Measurements from ENCODE around the gene L3MBTL1.
A peak's percentile ranks its signal among the peaks of the same experiment; 100 is the strongest.
"Not testable (repeated sequence)": the region's sequence is repeated elsewhere in the genome, so short reads cannot be mapped to it uniquely, and the experiment has no call there.

L3MBTL1 gene

GRCh38 chr20:43584448-43585136, 77.1 kb downstream of the L3MBTL1 start:
- Histone ChIP-seq H3F3A (ENCODE audit: low read depth) (0 out of 2 replicates have a peak, but pooled peaks cover under 1% of the 10 kb centered on the region), H2AFZ (ENCODE audit: low read length) (no peak overlapping the region), H3K4me1 (ENCODE audit: insufficient read depth, low read length, poor library complexity, severe bottlenecking) (peaks cover 19% of the 10 kb centered on the region), H4K20me1 (ENCODE audit: insufficient read depth, low read length, poor library complexity, severe bottlenecking) (no peaks in the 10 kb centered on the region), H3K36me3 (ENCODE audit: insufficient read depth, low read length) (no peaks in the 10 kb centered on the region), H3K9ac (ENCODE audit: low read depth, low read length, poor library complexity, severe bottlenecking) (no peak overlapping the region), H3K9me3 (ENCODE audit: insufficient read depth, low read depth, low read length) (no peaks in the 10 kb centered on the region), H3K27me3 (ENCODE audit: insufficient read depth, low read length, poor library complexity, severe bottlenecking) (no peaks in the 10 kb centered on the region), H3K4me2 (ENCODE audit: low read depth, low read length, poor library complexity, severe bottlenecking) (no peak overlapping the region), H3K4me3 (ENCODE audit: low read length, poor library complexity, severe bottlenecking) (no peak overlapping the region), H3K79me2 (ENCODE audit: insufficient read depth, low read length) (no peaks in the 10 kb centered on the region), H3K9me2 (replicated peaks; ENCODE audit: low read depth, low read length) (no peaks in the 10 kb centered on the region)
- TF ChIP-seq EZH2phosphoT487 (IDR thresholded peaks at IDR 0.05; ENCODE audit: borderline replicate concordance): no peak
- TF ChIP-seq, protein P1, sequence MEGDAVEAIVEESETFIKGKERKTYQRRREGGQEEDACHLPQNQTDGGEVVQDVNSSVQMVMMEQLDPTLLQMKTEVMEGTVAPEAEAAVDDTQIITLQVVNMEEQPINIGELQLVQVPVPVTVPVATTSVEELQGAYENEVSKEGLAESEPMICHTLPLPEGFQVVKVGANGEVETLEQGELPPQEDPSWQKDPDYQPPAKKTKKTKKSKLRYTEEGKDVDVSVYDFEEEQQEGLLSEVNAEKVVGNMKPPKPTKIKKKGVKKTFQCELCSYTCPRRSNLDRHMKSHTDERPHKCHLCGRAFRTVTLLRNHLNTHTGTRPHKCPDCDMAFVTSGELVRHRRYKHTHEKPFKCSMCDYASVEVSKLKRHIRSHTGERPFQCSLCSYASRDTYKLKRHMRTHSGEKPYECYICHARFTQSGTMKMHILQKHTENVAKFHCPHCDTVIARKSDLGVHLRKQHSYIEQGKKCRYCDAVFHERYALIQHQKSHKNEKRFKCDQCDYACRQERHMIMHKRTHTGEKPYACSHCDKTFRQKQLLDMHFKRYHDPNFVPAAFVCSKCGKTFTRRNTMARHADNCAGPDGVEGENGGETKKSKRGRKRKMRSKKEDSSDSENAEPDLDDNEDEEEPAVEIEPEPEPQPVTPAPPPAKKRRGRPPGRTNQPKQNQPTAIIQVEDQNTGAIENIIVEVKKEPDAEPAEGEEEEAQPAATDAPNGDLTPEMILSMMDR (conservative IDR thresholded peaks at IDR 0.05; ENCODE audit: low read length): no peak

DNA sequence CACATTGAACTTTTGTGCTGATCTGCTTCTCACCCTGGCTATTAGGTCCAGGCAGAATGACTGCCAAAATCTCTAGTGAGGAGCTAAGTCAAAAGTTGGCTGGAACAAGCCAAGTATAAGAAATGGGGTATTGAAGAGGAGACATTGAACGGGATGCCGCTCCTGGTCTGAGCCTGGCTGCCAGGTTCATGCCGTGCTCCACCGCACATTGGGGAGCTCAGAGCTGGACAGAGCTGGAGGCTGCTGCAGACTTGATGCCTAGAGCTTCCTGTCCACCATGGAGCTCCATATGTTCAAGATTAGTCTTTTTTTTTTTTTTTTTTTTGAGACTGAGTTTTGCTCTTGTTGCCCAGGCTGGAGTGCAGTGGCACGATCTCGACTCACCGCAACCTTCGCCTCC, 79.1 kb downstream of the L3MBTL1 start:
- Histone ChIP-seq H3K4me2 (ENCODE audit: low read depth, low read length, poor library complexity, severe bottlenecking) (no peak overlapping the region), H3F3A (ENCODE audit: low read depth) (no peaks in the 10 kb centered on the region), H4K20me1 (ENCODE audit: insufficient read depth, low read length, poor library complexity, severe bottlenecking) (peaks cover 5% of the 10 kb centered on the region), H3K4me3 (ENCODE audit: low read length, poor library complexity, severe bottlenecking) (no peak overlapping the region), H3K9ac (ENCODE audit: low read depth, low read length, poor library complexity, severe bottlenecking) (no peak overlapping the region), H3K27me3 (ENCODE audit: insufficient read depth, low read length, poor library complexity, severe bottlenecking) (no peaks in the 10 kb centered on the region), H3K9me3 (ENCODE audit: insufficient read depth, low read depth, low read length) (no peaks in the 10 kb centered on the region), H3K9me2 (replicated peaks; ENCODE audit: low read depth, low read length) (no peaks in the 10 kb centered on the region), H3K36me3 (ENCODE audit: insufficient read depth, low read length) (no peaks in the 10 kb centered on the region), H3K4me1 (ENCODE audit: insufficient read depth, low read length, poor library complexity, severe bottlenecking) (peaks cover 23% of the 10 kb centered on the region), H2AFZ (ENCODE audit: low read length) (no peak overlapping the region), H3K79me2 (ENCODE audit: insufficient read depth, low read length) (peaks cover 6% of the 10 kb centered on the region; the same call in 1 of the 2 replicates)
- TF ChIP-seq, protein P1 (conservative IDR thresholded peaks at IDR 0.05; ENCODE audit: low read length): no peak
- no peak for TF ChIP-seq EZH2phosphoT487 (IDR thresholded peaks at IDR 0.05; ENCODE audit: borderline replicate concordance)

DNA sequence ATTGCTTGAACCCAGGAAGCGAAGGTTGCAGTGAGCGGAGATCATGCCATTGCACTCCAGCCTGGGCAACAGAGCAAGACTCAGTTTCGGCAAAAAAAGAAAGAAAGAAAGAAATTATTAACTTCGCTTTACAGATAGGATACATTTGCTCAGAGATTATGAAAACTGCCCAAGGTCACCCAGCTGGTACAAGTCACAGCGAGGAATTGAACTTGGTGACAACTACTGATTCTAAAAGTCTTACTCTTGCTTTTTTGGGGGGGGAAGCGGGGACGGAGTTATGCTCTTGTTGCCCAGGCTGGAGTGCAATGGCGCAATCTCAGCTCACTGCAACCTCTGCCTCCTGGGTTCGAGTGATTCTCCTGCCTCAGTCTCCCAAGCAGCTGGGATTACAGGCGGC, 81.0 kb downstream of the L3MBTL1 start:
- H3K4me2 ChIP-seq (ENCODE audit: low read depth, low read length, poor library complexity, severe bottlenecking); H3K4me3 ChIP-seq (ENCODE audit: low read length, poor library complexity, severe bottlenecking); H2AFZ ChIP-seq (ENCODE audit: low read length); H3K36me3 ChIP-seq (ENCODE audit: insufficient read depth, low read length); H3K9me2 ChIP-seq (replicated peaks; ENCODE audit: low read depth, low read length); H3K9ac ChIP-seq (ENCODE audit: low read depth, low read length, poor library complexity, severe bottlenecking); H4K20me1 ChIP-seq (ENCODE audit: insufficient read depth, low read length, poor library complexity, severe bottlenecking); H3K27me3 ChIP-seq (ENCODE audit: insufficient read depth, low read length, poor library complexity, severe bottlenecking); H3F3A ChIP-seq (ENCODE audit: low read depth); H3K9me3 ChIP-seq (ENCODE audit: insufficient read depth, low read depth, low read length): not testable (repeated sequence)
- Histone ChIP-seq H3K4me1 (ENCODE audit: insufficient read depth, low read length, poor library complexity, severe bottlenecking) (peaks cover 24% of the 10 kb centered on the region), H3K79me2 (ENCODE audit: insufficient read depth, low read length) (peaks cover 12% of the 10 kb centered on the region; the same call in 1 of the 2 replicates)

DNA sequence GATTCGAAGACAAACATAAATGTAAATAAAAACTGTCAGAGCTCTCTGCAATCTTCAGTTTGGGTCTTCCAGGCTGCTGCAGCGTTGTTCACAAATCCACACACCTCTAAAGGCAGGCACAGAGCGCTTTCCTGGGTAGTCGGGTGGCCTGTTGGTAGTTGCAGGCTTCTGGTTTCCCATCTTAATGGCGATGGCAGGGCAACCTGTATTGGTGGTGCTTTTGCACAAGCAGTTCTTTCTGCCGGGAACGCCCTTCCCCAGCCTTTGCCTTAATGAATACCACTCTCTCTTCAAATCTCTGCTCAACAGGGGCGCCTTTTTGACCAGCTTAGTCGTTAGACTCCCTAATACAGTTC, 82.5 kb downstream of the L3MBTL1 start:
- Histone ChIP-seq H3K36me3 (ENCODE audit: insufficient read depth, low read length) (no peaks in the 10 kb centered on the region), H3K4me2 (ENCODE audit: low read depth, low read length, poor library complexity, severe bottlenecking) (peak overlapping the region; percentile 96), H4K20me1 (ENCODE audit: insufficient read depth, low read length, poor library complexity, severe bottlenecking) (peaks cover 5% of the 10 kb centered on the region), H3K4me3 (ENCODE audit: low read length, poor library complexity, severe bottlenecking) (peak overlapping the region; percentile 98), H3K9me3 (ENCODE audit: insufficient read depth, low read depth, low read length) (no peaks in the 10 kb centered on the region), H3K4me1 (ENCODE audit: insufficient read depth, low read length, poor library complexity, severe bottlenecking) (peaks cover 17% of the 10 kb centered on the region), H3K79me2 (ENCODE audit: insufficient read depth, low read length) (peaks cover 14% of the 10 kb centered on the region; the same call in 1 of the 2 replicates), H3K9me2 (replicated peaks; ENCODE audit: low read depth, low read length) (no peaks in the 10 kb centered on the region), H3K9ac (ENCODE audit: low read depth, low read length, poor library complexity, severe bottlenecking) (peak overlapping the region; percentile 85), H3F3A (ENCODE audit: low read depth) (no peaks in the 10 kb centered on the region), H3K27me3 (ENCODE audit: insufficient read depth, low read length, poor library complexity, severe bottlenecking) (no peaks in the 10 kb centered on the region), H2AFZ (ENCODE audit: low read length) (peak overlapping the region; percentile 99)
- no peak for TF ChIP-seq EZH2phosphoT487 (IDR thresholded peaks at IDR 0.05; ENCODE audit: borderline replicate concordance)
- TF ChIP-seq, protein P1 (conservative IDR thresholded peaks at IDR 0.05; ENCODE audit: low read length): no peak

All from Loucy (cell line).